Mesenchymal stem cell (in vitro differentiated cells and primary cell): ENCODE results near the gene TSPAN4.

Experiments
- DNase-seq: peaks from one replicate; pipeline ENCODE4 v3.0.0-alpha.2; 2013
- H2AFZ ChIP-seq: one replicate; pipeline ENCODE4 v1.6.1; 2013; ENCODE audit warnings: low read depth, mild to moderate bottlenecking, control low read depth, inconsistent platforms, low read length, moderate library complexity
- H2AK5ac ChIP-seq: 2 replicates; pipeline ENCODE4 v1.6.1; 2013; ENCODE audit warnings: low read length, moderate library complexity, mild to moderate bottlenecking, inconsistent platforms; ENCODE audit not compliant: severe bottlenecking
- H2BK120ac ChIP-seq: one replicate; pipeline ENCODE4 v1.6.1; 2013; ENCODE audit warnings: low read depth, mild to moderate bottlenecking, inconsistent platforms, low read length, moderate library complexity
- H2BK12ac ChIP-seq, 2 experiments: one replicate each; pipeline ENCODE4 v1.6.1; 2013; ENCODE audit warnings: inconsistent platforms in 2 of 2, low read length in 2 of 2, mild to moderate bottlenecking in 2 of 2, moderate library complexity in 2 of 2, control low read depth in 1 of 2
- H2BK15ac ChIP-seq: one replicate; pipeline ENCODE4 v1.6.1; 2013; ENCODE audit warnings: mild to moderate bottlenecking, low read depth, inconsistent platforms; ENCODE audit not compliant: poor library complexity, severe bottlenecking
- H2BK5ac ChIP-seq: 2 replicates; pipeline ENCODE4 v1.6.1; 2013; ENCODE audit warnings: low read depth, mild to moderate bottlenecking, low read length, control low read depth, inconsistent platforms; ENCODE audit not compliant: poor library complexity, severe bottlenecking
- H3K14ac ChIP-seq, 2 experiments: one replicate each; pipeline ENCODE4 v1.6.1; 2013; ENCODE audit warnings: inconsistent platforms in 2 of 2, low read length in 2 of 2, control low read depth in 1 of 2, mild to moderate bottlenecking in 1 of 2, moderate library complexity in 1 of 2
- H3K18ac ChIP-seq, 2 experiments: one replicate each; pipeline ENCODE4 v1.6.1; 2013; ENCODE audit warnings: inconsistent platforms in 2 of 2, low read length in 2 of 2, control low read depth in 1 of 2, low read depth in 1 of 2, mild to moderate bottlenecking in 1 of 2
- H3K23ac ChIP-seq, 2 experiments: one replicate each; pipeline ENCODE4 v1.6.1; 2013; ENCODE audit warnings: inconsistent platforms in 2 of 2, low read length in 2 of 2, mild to moderate bottlenecking in 2 of 2, moderate library complexity in 2 of 2, control low read depth in 1 of 2
- H3K27ac ChIP-seq: 2 replicates; pipeline ENCODE4 v1.5.1; 2013; ENCODE audit warnings: mild to moderate bottlenecking, moderate library complexity, low read length, control low read depth, inconsistent platforms; ENCODE audit not compliant: poor library complexity, severe bottlenecking
- H3K27me3 ChIP-seq, 2 experiments: 2 replicates each; pipeline versions ENCODE4 v1.6.1 to v1.7.0; 2013; ENCODE audit warnings: low read length in 2 of 2, mild to moderate bottlenecking in 2 of 2, moderate library complexity in 2 of 2, control low read depth in 1 of 2, inconsistent platforms in 1 of 2; ENCODE audit not compliant: control insufficient read depth in 1 of 2, insufficient read depth in 1 of 2
- H3K36me3 ChIP-seq, 2 experiments: 2 replicates each; pipeline versions ENCODE4 v1.6.1 to v1.7.0; 2013; ENCODE audit warnings: low read length in 2 of 2, control low read depth in 1 of 2, inconsistent platforms in 1 of 2, low read depth in 1 of 2, mild to moderate bottlenecking in 1 of 2; ENCODE audit not compliant: insufficient read depth in 2 of 2, control insufficient read depth in 1 of 2
- H3K4ac ChIP-seq, 2 experiments: one replicate each; pipeline ENCODE4 v1.6.1; 2013; ENCODE audit warnings: inconsistent platforms in 2 of 2, low read length in 2 of 2, mild to moderate bottlenecking in 2 of 2, moderate library complexity in 2 of 2, control low read depth in 1 of 2, low read depth in 1 of 2
- H3K4me1 ChIP-seq: 2 replicates; pipeline ENCODE4 v1.6.1; 2013; ENCODE audit warnings: low read depth, low read length, control low read depth; ENCODE audit not compliant: control insufficient read depth, insufficient read depth
- H3K4me2 ChIP-seq: 2 replicates; pipeline ENCODE4 v1.6.1; 2013; ENCODE audit warnings: low read length, mild to moderate bottlenecking, inconsistent platforms; ENCODE audit not compliant: poor library complexity, severe bottlenecking
- H3K4me3 ChIP-seq, 2 experiments: 2 replicates each; pipeline versions ENCODE4 v1.5.1 to v1.7.0; 2013; ENCODE audit warnings: low read length in 2 of 2, mild to moderate bottlenecking in 2 of 2, control low read depth in 1 of 2, low read depth in 1 of 2; ENCODE audit not compliant: insufficient read depth in 1 of 2
- H3K79me1 ChIP-seq: replicated peaks from 2 replicates; pipeline ENCODE4 v1.6.1; 2013; ENCODE audit warnings: mild to moderate bottlenecking, control low read depth, low read length, inconsistent platforms; ENCODE audit not compliant: poor library complexity, severe bottlenecking
- H3K9ac ChIP-seq: 2 replicates; pipeline ENCODE4 v1.7.0; 2013; ENCODE audit warnings: mild to moderate bottlenecking, low read length, moderate library complexity
- H3K9me3 ChIP-seq: 2 replicates; pipeline ENCODE4 v1.7.0; 2013; ENCODE audit warnings: mild to moderate bottlenecking, low read length; ENCODE audit not compliant: control insufficient read depth
- H4K8ac ChIP-seq: one replicate; pipeline ENCODE4 v1.6.1; 2013; ENCODE audit warnings: inconsistent platforms, mild to moderate bottlenecking, low read length, moderate library complexity
- H4K91ac ChIP-seq: one replicate; pipeline ENCODE4 v1.6.1; 2013; ENCODE audit warnings: mild to moderate bottlenecking, low read length, inconsistent platforms
- WGBS: methylation state at CpG from one replicate; pipeline ENCODE4 v1.1.7; 2013; ENCODE audit warnings: mixed read lengths; 5-methylcytosine and 5-hydroxymethylcytosine counted together

TSPAN4 gene

GRCh38 chr11:843818-844692, 1.4 kb downstream of the TSPAN4 start:
- WGBS: 2% methylated on average over 24 of the region's 25 CpGs
- peak overlapping the region; percentile 100 for H2BK120ac ChIP-seq
- peak; percentile 93 for DNase-seq
- peak overlapping the region; percentile 96 for H3K9ac ChIP-seq
- peak overlapping the region in 1 of 2 experiments; percentile 14 for H3K23ac ChIP-seq
- peak overlapping the region; percentile 81 to 100 for H2BK12ac ChIP-seq
- no peaks in the 10 kb centered on the region for H3K27me3 ChIP-seq
- peak overlapping the region; percentile 99 for H2BK5ac ChIP-seq
- peak overlapping the region; percentile 97 for H4K91ac ChIP-seq
- peaks cover 67% of the 10 kb centered on the region for H3K4me1 ChIP-seq
- peak overlapping the region; percentile 99 for H2BK15ac ChIP-seq
- H3K9me3 ChIP-seq: no peaks in the 10 kb centered on the region
- peak overlapping the region; percentile 93 for H3K4me2 ChIP-seq
- H3K27ac ChIP-seq: peak overlapping the region; percentile 99
- peak overlapping the region; percentile 90 to 94 for H3K4me3 ChIP-seq
- peak overlapping the region; percentile 97 for H4K8ac ChIP-seq
- peak overlapping the region; percentile 69 for H2AK5ac ChIP-seq
- peak overlapping the region; percentile 96 for H3K4ac ChIP-seq
- no peak overlapping the region for H2AFZ ChIP-seq
- H3K14ac ChIP-seq: peak overlapping the region in 1 of 2 experiments; percentile 71
- peak overlapping the region; percentile 98 to 99 for H3K18ac ChIP-seq
- H3K36me3 ChIP-seq: peaks cover 23 to 27% of the 10 kb centered on the region in 2 experiments
- peaks cover 9% of the 10 kb centered on the region for H3K79me1 ChIP-seq

GRCh38 chr11:844693-845644, 2.3 kb downstream of the TSPAN4 start:
- H3K9me3 ChIP-seq: no peaks in the 10 kb centered on the region

GRCh38 chr11:845872-846495, 3.3 kb downstream of the TSPAN4 start:
- Histone ChIP-seq H3K36me3 (peaks cover 3 to 9% of the 10 kb centered on the region in 2 experiments), H2BK15ac (peak overlapping the region; percentile 92), H3K23ac (peak overlapping the region in 1 of 2 experiments; percentile 47), H2AFZ (no peak overlapping the region), H3K9ac (peak overlapping the region; percentile 96), H2BK5ac (no peak overlapping the region), H2BK12ac (peak overlapping the region; percentile 100), H3K4me2 (peak overlapping the region; percentile 93), H3K4ac (peak overlapping the region; percentile 83 to 85), H3K27me3 (no peaks in the 10 kb centered on the region), H3K4me3 (peak overlapping the region in 1 of 2 experiments; percentile 94), H3K4me1 (peaks cover 65% of the 10 kb centered on the region), H3K18ac (peak overlapping the region; percentile 99 to 100), H2BK120ac (peak overlapping the region; percentile 75), H3K14ac (peak overlapping the region in 1 of 2 experiments; percentile 86), H3K9me3 (no peaks in the 10 kb centered on the region), H4K91ac (peak overlapping the region; percentile 97), H3K79me1 (peaks cover 15% of the 10 kb centered on the region), H2AK5ac (peak overlapping the region; percentile 85), H4K8ac (peak overlapping the region; percentile 83), H3K27ac (peak overlapping the region; percentile 99)
- WGBS: 63% methylated on average over 8 of the region's 8 CpGs
- no peak for DNase-seq

More at GRCh38 chr11:844693-845644, 2.3 kb downstream of the TSPAN4 start:
- Histone ChIP-seq H3K36me3 (peaks cover 14 to 18% of the 10 kb centered on the region in 2 experiments), H3K4ac (peak overlapping the region; percentile 79 to 96), H2BK15ac (peak overlapping the region; percentile 87), H4K91ac (peak overlapping the region; percentile 97), H3K79me1 (peaks cover 9% of the 10 kb centered on the region), H3K4me3 (peak overlapping the region; percentile 37 to 94), H2BK120ac (peak overlapping the region; percentile 100), H2BK5ac (peak overlapping the region; percentile 99), H3K4me2 (peak overlapping the region; percentile 93), H3K27ac (peak overlapping the region; percentile 99), H3K23ac (peak overlapping the region in 1 of 2 experiments; percentile 95), H3K27me3 (no peaks in the 10 kb centered on the region), H3K18ac (peak overlapping the region; percentile 99 to 100), H2AFZ (peak overlapping the region; percentile 16), H2AK5ac (peak overlapping the region; percentile 45), H3K14ac (peak overlapping the region in 1 of 2 experiments; percentile 100), H2BK12ac (peak overlapping the region; percentile 100), H4K8ac (peak overlapping the region; percentile 97), H3K4me1 (peaks cover 65% of the 10 kb centered on the region), H3K9ac (peak overlapping the region; percentile 96)
- 40% methylated on average over 23 of the region's 31 CpGs for WGBS
- DNase-seq: peak; percentile 87
